ENCODE data around the gene HHATL. TPM values are rescaled to one million over a fixed set of nuclear protein-coding genes. Genes with fewer than 3 reads are reported as not detected.

Gene HHATL
- total and polyA plus RNA-seq, 10 of the 15 experiments (the other 5 are each of a cell fraction or from before 2014, with no cell fraction given), result not detected

DNA sequence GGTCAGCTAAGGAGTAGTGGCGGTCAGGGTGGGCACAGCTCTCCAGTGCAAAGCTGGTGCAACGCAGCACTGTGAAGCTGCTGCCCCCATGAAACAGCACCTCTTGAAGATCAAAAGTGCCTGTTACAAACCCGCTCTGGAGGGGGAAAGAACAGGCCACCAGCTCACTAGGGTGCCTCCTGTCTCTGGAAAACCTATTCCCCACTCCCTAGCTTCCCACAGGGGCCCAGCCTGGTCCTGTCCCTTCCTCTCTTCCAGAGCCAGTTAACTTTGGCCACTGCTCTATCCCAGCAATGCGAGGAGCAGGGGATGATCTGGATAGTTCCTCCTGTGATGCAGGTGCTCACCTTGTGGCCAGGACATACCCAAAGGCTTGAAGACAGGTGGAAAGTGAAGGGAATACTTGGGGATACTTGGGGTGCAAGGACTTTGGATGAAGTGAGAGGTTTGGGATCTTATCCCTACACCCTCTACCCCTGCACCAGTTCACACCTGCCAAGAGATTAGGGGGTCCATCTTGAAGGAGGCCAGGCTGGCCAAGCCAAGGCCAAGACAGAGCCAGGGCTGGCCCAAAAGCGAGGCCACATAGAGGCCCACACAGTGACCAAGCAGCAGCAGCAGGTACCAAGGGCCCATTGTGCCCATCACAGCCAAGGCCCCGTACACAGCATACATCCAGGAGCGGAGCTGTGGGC, 4.2 kb downstream of the HHATL start:
- Histone ChIP-seq H3K36me3 (ENCODE audit: control insufficient read depth in 2 of 2, insufficient read depth in 2 of 2, low read length in 1 of 2) (no peaks in the 10 kb centered on the region), H3K4me3 (no peak overlapping the region), H4K20me1 (ENCODE audit: control insufficient read depth, insufficient read depth) (no peaks in the 10 kb centered on the region), H3K27me3 (replicated peaks in 1 of 2; ENCODE audit: control insufficient read depth in 2 of 2, insufficient read depth in 2 of 2, low read length in 1 of 2) (no peaks in the 10 kb centered on the region), H3K4me1 (ENCODE audit: control insufficient read depth, insufficient read depth, low read length) (no peaks in the 10 kb centered on the region), H3K4me2 (ENCODE audit: control insufficient read depth, insufficient read depth) (no peak overlapping the region), H3K79me2 (ENCODE audit: control insufficient read depth, insufficient read depth, low read length) (no peaks in the 10 kb centered on the region), H2AFZ (ENCODE audit: control insufficient read depth, low read depth, low read length) (no peak overlapping the region), H3K9me3 (replicated peaks; ENCODE audit: control insufficient read depth, insufficient read depth, low read length) (no peaks in the 10 kb centered on the region), H3K9ac (ENCODE audit: control insufficient read depth, insufficient read depth, low read length) (no peak overlapping the region), H3K27ac (ENCODE audit: control insufficient read depth, insufficient read depth) (no peak overlapping the region)
- no TSS peak for BruUV-seq (replicated peaks)
- SMC1A ChIA-PET (ENCODE audit: uncharacterized antibody, unreplicated experiment), result no interaction called here
- WGBS (ENCODE audit: insufficient coverage, insufficient replicate concordance, low lambda C conversion rate, missing lambda C conversion rate), result 33% methylated on average over 7 of the region's 7 CpGs
- FAIRE-seq (no peak), DNase-seq (ENCODE audit: low read depth, low spot score) (no peak), ATAC-seq (no peak)
- in situ Hi-C loops (cut with MboI) (no loop called here), intact Hi-C loops (cut with micrococcal nuclease; ENCODE audit: unreplicated experiment) (no loop called here)
- RAD21 ChIA-PET (ENCODE audit: unreplicated experiment), result no interaction called here
- POLR2A ChIA-PET, result no interaction called here
- TF ChIP-seq HCFC1 (IDR thresholded peaks at IDR 0.05; ENCODE audit: low read length), result no peak
- TF ChIP-seq POU2F2 (IDR thresholded peaks at IDR 0.05; ENCODE audit: borderline replicate concordance, low read depth, low read length), result no peak
- TF ChIP-seq, protein P1, sequence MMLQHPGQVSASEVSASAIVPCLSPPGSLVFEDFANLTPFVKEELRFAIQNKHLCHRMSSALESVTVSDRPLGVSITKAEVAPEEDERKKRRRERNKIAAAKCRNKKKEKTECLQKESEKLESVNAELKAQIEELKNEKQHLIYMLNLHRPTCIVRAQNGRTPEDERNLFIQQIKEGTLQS (IDR thresholded peaks at IDR 0.05; ENCODE audit: borderline replicate concordance, extremely low read depth, low read depth, low read length), result no peak
- TF ChIP-seq ZNF24 (IDR thresholded peaks at IDR 0.05), result no peak
- no peak for TF ChIP-seq FOXK2 (IDR thresholded peaks at IDR 0.05)
- TF ChIP-seq, protein P2, sequence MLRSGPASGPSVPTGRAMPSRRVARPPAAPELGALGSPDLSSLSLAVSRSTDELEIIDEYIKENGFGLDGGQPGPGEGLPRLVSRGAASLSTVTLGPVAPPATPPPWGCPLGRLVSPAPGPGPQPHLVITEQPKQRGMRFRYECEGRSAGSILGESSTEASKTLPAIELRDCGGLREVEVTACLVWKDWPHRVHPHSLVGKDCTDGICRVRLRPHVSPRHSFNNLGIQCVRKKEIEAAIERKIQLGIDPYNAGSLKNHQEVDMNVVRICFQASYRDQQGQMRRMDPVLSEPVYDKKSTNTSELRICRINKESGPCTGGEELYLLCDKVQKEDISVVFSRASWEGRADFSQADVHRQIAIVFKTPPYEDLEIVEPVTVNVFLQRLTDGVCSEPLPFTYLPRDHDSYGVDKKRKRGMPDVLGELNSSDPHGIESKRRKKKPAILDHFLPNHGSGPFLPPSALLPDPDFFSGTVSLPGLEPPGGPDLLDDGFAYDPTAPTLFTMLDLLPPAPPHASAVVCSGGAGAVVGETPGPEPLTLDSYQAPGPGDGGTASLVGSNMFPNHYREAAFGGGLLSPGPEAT (IDR thresholded peaks at IDR 0.05; ENCODE audit: low read depth), result no peak
- no peak for TF ChIP-seq TBL1XR1 (IDR thresholded peaks at IDR 0.05; ENCODE audit: low read depth, low read length)
- no peak for TF ChIP-seq CHD1 (IDR thresholded peaks at IDR 0.05; ENCODE audit: low read depth, low read length)
- no peak for TF ChIP-seq RELA (IDR thresholded peaks at IDR 0.05; ENCODE audit: borderline replicate concordance, partially characterized antibody)
- TF ChIP-seq, protein P3, sequence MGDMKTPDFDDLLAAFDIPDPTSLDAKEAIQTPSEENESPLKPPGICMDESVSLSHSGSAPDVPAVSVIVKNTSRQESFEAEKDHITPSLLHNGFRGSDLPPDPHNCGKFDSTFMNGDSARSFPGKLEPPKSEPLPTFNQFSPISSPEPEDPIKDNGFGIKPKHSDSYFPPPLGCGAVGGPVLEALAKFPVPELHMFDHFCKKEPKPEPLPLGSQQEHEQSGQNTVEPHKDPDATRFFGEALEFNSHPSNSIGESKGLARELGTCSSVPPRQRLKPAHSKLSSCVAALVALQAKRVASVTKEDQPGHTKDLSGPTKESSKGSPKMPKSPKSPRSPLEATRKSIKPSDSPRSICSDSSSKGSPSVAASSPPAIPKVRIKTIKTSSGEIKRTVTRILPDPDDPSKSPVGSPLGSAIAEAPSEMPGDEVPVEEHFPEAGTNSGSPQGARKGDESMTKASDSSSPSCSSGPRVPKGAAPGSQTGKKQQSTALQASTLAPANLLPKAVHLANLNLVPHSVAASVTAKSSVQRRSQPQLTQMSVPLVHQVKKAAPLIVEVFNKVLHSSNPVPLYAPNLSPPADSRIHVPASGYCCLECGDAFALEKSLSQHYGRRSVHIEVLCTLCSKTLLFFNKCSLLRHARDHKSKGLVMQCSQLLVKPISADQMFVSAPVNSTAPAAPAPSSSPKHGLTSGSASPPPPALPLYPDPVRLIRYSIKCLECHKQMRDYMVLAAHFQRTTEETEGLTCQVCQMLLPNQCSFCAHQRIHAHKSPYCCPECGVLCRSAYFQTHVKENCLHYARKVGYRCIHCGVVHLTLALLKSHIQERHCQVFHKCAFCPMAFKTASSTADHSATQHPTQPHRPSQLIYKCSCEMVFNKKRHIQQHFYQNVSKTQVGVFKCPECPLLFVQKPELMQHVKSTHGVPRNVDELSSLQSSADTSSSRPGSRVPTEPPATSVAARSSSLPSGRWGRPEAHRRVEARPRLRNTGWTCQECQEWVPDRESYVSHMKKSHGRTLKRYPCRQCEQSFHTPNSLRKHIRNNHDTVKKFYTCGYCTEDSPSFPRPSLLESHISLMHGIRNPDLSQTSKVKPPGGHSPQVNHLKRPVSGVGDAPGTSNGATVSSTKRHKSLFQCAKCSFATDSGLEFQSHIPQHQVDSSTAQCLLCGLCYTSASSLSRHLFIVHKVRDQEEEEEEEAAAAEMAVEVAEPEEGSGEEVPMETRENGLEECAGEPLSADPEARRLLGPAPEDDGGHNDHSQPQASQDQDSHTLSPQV (IDR thresholded peaks at IDR 0.05), result no peak
- no peak for TF ChIP-seq SUPT20H (IDR thresholded peaks at IDR 0.05; ENCODE audit: borderline replicate concordance, control insufficient read depth, low read depth, low read length)
- CTCF ChIA-PET, result no interaction called here
